NCI-H446 treated with DMSO at 0.1 percent for 48 hours (cell line): ENCODE results near the gene ZEB1.
"Not testable (repeated sequence)": the region's sequence is repeated elsewhere in the genome, so short reads cannot be mapped to it uniquely, and the experiment has no call there.

Experiments used
- DNase-seq: peaks from one replicate; lab custom pipeline; 2025; lab: John Stamatoyannopoulos, UW

The ZEB1 gene

DNA sequence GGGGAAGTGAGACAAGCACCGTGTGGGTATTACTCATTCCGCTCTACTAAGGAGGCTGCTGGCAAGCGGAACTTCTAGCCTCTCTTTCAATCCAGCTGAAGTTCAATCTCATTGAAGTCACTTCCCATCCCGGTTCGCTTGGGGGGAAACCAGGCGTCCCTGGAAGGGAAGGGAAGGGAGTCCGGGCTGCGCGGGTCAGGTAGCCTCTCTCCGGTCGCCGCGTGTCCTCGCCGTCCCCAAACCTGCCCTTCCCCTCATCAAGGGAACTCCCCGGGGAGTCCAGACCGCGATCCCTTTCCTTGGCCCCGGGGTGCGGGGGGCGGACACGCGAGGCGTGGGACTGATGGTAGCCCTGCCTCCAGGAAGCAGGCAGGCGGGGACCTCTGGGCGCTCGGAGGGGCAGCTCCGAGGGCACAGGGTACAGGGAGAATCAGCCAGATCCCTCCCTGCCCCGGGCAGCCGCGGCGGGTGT lies 598 bp upstream of the ZEB1 start:
- DNase-seq, result peak; percentile 9

DNA sequence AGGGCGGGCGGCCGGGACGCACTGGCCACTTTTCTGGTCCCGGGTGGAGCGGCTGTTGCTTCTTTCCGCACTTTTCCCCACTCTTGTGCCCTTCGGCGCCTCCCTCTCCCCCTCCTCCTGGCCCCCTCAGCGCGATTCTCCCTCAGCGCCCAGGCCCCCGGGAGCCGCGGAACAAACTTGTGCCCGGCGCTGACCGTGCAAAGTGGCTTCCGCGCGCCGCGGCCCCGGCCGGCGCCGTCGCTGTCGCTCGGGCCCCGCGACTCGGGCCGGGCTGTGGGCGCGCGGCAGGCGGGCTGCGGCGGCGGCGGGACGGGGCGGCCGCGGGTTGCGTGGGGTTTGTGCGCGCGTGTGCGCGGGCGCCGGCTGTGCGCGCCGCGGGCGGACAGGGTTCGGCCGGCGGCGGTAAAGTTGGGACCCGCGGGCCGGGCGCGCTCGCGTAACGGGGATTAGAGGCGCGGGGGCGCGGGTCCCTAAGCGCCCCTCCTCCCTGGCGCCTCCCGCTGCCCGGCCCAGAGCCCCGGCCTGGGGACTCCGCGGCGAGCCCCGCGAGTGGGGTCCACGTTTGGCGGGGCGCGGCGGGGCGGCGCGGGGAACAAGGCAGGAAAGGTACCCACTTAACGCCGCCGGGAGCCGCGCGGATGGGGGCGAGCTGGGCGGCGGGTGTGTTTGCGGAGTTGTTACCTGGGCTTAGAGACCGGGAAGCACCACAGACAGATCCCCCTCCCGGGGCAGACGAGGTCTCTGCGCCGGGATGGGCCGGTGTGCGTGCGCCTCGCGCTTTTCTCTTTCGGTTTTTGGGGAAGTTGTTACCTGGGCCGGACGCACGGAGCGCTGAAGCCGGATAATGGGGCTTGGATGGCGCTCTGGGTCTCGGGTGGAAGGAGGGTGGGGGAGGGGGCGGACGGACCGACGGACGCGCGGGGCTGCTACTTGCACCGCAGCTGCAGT lies 860 bp downstream of the ZEB1 start:
- DNase-seq, result no peak

DNA sequence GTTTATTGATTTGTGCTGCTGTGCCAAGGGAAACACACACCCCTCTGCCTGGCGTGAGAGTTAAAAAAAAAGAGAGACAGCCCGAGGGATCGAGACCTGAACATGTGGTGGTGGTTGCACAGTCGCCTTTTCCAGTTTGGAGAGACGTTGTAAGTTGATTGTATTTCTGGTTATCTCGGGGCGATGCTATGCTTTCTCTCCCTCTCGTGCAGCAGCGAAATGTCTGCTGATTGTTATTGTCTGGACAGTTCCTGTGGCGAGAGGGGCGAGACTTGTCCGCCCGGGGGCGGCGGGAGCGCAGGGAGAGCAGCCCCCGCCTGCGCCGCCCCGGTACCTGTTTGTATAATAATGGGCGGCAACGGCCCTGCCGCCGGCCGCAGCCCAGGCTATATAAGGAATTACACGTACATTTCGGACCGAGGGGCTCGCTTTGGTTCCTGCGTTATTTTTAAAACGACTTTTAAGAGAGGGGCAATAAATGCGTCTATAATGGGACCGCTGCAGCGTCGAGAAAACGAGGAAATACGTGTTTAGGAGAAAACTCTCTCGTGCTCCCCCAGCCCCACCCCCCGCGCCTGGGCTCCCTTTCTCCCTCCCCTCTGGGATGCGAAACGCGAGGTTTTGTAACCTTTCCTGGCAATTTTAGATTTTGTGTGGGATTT lies 1.7 kb downstream of the ZEB1 start:
- peak; percentile 48 for DNase-seq

DNA sequence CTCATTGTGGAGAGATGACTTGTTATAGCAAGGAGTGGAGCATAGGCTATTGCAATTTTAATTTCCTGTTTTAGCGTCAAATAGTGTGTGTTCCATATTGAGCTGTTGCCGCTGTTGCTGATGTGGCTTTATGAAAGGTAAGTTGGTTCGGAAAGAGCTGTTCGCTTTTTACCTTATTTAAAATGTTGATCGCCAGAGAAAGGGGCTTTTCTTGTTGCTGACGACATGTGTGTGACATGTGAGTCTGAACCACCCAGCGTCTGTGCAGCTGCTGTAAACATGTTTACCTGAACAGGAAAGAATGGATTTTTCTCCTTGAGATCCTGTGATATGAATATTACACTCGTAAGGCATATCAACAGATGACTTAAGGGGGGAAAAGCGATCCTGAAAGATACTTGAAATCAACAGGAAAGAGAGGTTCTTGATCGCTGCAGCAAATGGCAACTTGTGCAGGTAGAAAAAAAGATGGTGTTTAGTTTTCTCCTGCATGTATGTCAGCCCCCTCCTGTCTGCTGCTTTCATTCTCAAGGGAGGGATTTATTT lies 2.5 kb downstream of the ZEB1 start:
- no peak for DNase-seq

DNA sequence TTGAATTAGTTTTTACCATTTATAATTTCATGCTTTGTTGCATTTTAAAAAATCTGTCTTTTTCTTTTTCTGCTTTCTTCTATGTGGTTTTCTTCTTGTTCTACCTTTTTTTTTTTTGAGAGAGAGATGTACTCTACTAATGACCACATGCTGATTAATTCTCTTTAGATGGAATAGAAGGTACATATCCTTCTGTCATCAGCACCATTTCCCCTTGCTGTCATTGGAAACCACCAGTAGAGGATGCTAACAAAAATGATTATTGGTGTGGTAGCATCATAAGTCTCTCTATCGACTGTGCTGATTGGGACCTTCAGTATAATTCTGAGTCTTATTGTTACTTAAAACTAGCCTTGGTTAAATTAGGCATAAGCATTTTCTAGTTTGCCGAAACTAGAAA lies 3.6 kb downstream of the ZEB1 start:
- peak; percentile 58 for DNase-seq

DNA sequence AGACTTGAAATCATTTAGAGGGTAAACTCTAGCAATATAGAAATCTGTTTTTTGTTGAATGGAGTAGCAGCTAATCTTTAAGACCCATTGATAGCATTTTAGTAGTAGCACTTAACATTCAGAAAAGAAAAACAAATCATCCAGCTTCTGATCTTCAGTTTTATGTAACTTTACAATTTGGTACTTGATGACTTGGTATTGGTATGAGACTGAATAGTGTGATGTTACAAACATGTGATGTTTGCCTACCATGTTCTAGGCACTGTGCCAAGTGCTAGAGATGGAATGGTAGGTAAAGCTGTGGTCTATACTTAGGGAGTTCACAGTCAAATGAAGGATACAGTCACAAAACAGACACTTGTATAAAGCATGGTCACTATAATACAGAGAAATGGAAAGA lies 21.3 kb downstream of the ZEB1 start:
- DNase-seq, result no peak

DNA sequence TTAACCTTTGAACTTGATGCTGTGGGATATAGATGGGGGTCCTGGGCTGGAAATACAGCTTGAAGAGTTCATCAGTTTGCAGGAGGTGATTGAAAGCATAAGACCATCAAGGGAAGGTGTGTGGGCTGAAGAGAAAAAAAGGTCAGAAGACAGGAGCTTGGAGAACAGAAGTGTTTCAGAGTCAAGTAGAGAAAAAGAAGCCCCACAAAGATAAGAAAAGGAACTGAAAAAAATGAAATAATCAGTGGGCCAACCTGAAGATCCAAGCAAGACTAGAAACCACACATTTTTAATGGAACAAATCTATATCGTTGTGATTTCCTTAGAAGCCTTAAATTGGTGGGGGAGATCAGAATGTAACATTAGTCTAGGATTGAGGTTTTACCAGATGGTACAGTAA lies 22.5 kb downstream of the ZEB1 start:
- DNase-seq, result no peak

DNA sequence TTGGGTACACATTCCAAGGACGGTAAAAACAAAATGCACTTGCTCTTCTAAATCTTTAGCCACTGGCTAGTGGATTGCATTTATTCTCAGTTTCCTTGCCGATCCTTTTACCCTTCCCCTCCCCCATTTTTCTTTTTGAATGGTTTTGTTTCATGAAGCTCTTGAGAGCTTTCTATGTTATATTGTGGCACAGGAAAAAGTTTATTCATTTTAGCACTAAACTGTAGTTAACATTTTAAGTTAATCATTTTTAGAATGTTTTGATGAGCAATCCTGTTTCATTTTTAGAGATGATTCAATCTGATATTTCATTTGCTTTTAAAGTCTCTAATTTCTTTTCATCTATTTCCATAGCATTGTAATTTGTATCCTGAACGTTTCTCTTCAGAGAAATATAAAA lies 24.0 kb downstream of the ZEB1 start:
- no peak for DNase-seq

DNA sequence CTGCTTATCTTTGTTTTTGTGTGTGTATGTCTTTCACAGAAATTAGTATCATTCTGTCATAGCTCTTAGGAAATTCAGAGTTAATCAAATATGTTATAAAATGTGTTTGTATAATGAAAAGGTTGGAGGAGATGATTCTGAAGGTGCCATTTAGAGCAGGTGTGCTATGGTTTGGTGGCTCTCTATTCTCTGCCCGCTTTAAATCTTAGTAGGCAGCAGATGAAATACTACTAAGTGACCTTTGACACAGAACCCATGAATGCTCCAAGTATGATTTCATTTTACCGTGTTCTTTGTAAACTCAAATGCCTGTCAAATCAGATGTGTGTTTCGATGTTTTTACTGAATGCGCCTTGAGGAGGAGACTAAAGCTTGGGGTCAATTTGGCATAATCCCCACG lies 24.5 kb downstream of the ZEB1 start:
- no peak for DNase-seq

DNA sequence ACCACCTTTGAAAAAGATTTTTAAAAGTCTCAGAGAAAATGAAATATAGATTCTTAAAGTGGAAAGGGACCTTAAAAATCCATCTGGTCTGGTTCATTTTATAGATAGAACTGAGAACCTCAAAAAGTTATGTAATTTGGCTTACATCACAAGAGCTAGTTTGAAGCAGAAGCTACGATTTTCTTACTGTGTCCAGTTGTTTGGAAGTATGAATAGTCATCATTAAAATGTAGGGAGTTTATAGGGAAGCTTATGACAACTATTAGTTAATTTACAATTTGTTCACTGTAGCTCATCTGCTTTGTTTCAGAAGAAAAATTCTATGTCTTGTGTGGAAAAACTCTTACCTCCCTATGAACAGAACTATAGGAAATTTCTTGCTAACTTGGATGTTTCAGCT lies 26.9 kb downstream of the ZEB1 start:
- DNase-seq, result no peak

DNA sequence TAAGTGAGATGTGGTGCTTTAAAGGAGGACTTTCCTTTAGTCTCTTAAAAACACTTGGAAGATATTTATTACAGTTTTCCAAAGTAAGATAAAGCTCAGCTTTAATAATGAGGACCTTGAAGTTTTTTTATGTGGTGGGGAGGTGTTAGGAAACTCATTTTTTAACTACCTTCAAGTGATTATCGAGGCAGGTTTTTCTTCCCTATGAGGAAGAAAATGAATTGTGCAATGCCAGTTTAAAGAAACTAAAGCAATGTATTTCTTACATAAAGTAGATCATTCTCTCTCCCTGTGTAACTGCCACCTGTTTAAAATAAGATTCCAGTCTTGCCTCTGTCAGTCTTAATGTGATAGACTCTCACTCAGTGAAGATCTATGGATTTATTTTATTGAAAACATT lies 27.9 kb downstream of the ZEB1 start:
- DNase-seq, result no peak

DNA sequence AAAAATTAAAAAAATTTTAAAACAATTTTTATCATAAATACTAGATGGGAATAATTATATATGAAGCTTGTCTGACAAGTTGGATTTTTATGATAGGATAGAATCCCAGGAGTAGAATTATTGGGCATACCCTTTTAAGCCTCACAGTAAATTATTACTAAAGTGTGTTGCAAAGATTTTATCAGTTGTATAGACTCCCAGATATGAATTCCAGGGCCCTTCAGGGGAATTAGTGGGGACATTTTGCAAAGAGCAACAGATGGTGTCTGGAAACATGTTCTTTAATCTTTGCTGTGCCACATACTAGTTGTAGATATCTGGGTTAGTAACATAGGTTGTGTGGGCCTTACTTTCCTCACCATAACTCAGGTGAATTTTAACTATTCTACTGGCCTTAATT lies 28.7 kb downstream of the ZEB1 start:
- no peak for DNase-seq

DNA sequence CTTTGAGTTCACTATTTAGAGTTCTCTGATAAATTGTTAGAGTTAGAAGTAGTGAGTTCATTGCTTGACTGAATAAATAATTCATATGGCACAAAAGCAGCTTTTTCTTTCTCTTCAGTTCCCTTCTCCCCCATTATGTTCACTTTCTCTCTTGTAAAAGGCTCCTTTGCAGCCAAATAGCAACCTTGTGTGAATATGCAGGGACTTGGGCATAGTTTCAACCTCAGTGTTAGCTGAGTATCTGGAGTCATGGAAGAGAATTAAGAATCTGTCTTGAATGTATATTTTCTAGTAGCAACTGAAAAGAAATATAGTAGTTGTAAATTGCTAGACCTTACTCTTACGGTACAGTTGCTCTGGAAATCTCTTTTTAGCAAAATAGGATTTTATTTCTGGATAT lies 31.9 kb downstream of the ZEB1 start:
- no peak for DNase-seq

DNA sequence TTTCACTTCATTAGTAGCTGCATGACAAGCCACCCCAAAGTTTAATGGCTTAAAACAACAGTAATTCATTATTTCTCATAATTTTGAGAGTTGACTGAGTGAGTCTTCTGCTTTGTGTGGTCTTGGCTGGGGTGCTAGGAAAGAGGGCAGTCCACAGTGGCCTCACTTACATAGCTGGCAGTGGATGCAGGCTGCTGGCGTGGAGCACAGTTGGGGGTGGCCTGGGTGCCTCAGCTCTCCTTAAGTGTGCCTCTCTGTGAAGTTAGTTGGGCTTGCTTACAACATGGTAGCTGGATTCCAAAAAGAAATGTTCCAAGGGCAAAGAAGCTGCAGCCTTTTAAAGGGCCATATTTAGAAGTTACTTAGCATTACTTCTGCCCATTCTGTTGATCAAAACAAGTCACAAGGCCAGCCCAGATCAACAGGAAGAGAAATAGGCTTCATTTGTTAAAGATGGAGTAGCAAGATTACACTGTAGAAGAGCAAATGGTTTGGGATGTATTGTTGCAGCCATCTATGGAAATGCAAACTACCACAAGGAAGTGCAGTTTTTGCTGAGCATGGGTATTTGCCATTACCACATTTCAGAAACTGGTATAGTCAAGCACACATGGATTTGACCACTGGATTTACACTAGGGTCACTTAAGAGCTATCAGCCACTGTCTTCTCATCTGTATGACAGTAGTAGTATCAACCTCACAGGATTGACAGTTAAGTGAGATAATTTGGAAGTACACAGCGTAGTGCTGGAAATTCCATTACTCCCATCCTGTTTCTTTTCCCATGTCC lies 33.6 kb downstream of the ZEB1 start:
- DNase-seq, result no peak

DNA sequence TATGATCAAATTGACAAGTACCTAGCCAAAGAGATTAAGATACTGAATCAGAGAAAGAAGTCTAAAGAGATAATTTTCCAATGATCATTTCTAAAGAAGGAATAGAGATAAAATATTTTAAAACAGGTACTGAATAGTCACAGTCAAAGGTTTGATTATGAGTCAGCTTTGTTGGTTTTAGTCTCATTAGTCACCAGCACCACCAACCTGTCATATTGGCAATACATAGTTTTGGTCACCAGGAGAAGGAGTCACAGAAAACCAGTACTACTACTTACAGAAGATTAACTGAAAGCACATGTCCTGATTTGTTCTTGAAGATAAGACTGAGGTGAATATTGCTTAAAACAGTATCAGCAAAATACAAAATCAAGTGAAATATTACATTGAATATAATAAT lies 34.6 kb downstream of the ZEB1 start:
- peak; percentile 3 for DNase-seq

DNA sequence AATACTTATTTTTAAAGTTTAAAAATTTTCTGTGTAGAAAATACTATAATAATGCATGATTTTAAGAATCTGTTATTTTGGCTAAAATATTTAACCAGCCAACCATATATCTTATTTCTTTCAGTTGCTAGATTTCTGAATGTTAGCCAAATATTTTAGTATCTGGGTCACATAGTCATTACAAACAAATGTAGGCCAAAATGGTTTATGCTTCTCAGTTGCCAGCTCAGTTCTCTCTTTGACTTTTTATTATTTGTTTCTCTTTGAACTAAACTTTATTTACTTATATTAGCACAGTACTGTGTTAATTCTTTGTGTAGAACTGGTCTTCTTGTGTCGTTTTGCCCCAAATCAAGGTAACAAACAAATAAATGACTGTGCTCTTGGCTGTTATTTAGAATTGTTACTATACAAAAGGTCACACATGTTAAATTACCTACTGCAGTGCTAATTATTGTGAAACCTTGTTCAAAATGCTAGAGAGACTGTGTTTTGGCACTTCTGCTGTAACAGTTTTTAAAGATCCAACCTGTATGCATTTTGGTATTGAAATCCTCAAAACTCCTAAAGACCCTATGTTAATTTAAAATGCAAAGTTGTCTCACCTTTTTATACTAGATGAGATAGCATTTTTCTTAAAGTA lies 39.8 kb downstream of the ZEB1 start:
- DNase-seq, result no peak

DNA sequence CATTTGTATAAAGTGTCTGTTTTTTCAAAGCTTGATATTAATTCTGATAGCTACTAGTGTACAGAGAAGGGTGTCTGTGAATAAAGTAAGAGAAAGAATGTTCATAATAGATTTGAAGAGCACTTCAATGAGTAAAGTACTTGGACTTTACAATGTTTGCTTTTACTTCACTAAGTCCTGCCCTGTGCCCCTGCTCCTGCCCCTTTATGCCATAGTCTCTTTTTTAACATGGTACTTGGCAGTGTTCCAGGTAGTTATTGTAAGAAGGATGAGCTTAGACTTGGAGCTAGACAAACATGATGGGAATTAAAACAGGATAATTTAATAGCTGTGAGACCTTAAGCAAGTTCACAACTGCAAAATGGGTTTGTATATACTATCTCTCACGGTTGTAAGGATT lies 41.0 kb downstream of the ZEB1 start:
- peak; percentile 9 for DNase-seq

DNA sequence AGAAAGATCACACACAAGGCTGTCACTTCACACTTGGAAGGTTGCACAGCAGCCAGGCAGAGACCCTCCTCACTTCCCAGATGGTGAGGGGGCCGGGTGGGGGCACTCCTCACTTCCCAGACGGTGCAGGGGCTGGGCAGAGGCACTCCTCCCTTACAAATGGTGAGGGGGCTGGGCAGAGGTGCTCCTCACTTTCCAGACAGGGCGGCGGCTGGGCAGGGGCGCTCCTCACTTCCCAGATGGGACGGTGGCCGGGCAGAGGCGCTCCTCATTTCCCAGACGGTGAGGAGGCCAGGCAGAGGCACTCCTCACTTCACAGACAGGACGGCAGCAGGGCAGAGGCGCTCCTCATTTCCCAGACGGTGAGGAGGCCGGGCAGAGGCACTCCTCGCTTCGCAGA lies 42.5 kb downstream of the ZEB1 start:
- DNase-seq, result not testable (repeated sequence)

DNA sequence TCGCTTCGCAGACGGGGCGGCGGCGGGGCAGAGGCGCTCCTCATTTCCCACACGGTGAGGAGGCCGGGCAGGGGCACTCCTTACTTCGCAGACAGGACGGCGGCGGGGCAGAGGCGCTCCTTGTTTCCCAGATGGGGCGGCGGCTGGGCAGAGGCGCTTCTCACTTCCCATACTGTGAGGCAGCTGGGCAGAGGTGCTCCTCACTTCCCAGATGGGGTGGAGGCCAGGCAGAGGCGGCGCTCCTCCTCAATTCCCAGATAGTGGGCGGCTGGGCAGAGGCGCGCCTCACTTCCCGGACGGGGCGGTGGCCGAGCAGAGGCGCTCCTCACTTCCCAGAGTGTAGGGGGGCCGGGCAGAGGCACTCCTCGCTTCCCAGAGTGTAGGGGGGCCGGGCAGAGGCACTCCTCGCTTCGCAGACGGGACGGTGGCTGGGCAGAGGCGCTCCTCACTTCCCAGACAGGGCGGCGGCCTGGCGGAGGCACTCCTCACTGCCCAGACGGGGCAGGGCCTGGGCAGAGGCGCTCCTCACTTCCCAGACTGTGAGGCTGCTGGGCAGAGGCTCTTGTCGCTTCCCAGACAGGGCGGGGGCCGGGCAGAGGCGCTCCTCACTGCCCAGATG lies 43.1 kb downstream of the ZEB1 start:
- no peak for DNase-seq

DNA sequence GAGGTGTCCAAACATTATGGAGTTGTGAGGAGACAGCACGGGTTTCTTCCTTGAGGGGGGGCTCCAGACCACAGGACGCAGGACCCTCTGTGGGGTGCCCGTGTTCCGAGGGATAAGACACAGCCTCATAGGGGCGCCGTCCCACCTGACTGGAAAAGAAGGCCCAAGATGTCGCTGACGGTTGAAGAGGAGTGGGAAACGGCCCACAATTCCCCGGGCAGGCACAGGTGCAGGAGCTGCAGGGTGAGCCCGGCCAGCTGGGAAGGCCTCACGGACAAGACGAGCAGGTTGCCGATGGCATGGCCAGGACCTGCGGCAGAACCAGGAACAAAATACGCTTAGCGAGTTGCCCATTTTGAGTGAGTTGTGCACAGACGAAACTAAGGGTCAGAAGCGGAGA lies 44.7 kb downstream of the ZEB1 start:
- DNase-seq, result not testable (repeated sequence)

DNA sequence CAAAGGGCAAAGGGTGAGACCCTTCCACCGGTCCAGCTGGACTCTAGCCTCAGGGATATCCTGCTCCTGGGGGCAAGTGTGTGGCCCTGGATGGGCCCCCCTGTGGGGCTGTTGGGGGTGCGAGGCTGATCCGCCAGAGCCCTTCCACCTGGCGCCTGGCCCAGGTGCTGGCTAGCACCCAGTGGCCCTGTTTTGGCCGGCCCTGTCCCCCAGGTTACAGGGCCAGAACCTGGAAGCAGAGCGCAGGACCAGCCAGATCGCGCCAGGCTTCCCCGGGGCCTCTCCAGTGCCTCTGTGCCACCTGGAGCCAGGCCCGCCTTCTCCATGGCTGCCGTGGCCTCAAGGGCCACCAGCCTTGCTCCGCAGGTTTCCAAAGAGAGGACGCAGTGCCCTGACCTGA lies 45.2 kb downstream of the ZEB1 start:
- DNase-seq, result not testable (repeated sequence)
